ENCODE results near the gene EYS. TPM values are rescaled to one million over a fixed set of nuclear protein-coding genes. Genes with fewer than 3 reads are reported as not detected.
A peak's percentile ranks its signal among the peaks of the same experiment; 100 is the strongest.
"Not testable (repeated sequence)": the region's sequence is repeated elsewhere in the genome, so short reads cannot be mapped to it uniquely, and the experiment has no call there.

The EYS gene
- polyA plus RNA-seq, 1 experiment, result not detected

- no peak for TF ChIP-seq CTCF (IDR thresholded peaks at IDR 0.05; ENCODE audit: insufficient read depth, low read depth, low read length)
- no peak overlapping the region for H3K4me3 ChIP-seq (ENCODE audit: low read depth, low read length)
- no peaks in the 10 kb centered on the region for H3K27me3 ChIP-seq (ENCODE audit: control insufficient read depth, insufficient read depth, low read length)
- DNase-seq (ENCODE audit: low read depth), result peak; percentile 28
- ChIA-PET CTCF (interaction anchor here (0.8 kb wide), 1 partner anchor 142 kb away, joined by 3 read pairs; no protein-coding TSS in a partner anchor), POLR2A (no interaction called here)
- H3K36me3 ChIP-seq (ENCODE audit: control insufficient read depth, insufficient read depth, low read length), result no peaks in the 10 kb centered on the region
Observed at GRCh38 chr6:63740709-63741108, 1966.3 kb downstream of the EYS start.

- no peaks in the 10 kb centered on the region for H3K27me3 ChIP-seq (ENCODE audit: control insufficient read depth, insufficient read depth, low read length)
- POLR2A ChIA-PET, result interaction anchor here (0.6 kb wide), 1 partner anchor 64 kb away, joined by 4 read pairs; no protein-coding TSS in a partner anchor
- no peak for TF ChIP-seq CTCF (IDR thresholded peaks at IDR 0.05; ENCODE audit: insufficient read depth, low read depth, low read length)
- no peak for DNase-seq (ENCODE audit: low read depth)
- CTCF ChIA-PET, result interaction anchor here (0.8 to 1.5 kb wide), 2 partner anchors 9 to 19 kb away, joined by 3 read pairs; no protein-coding TSS in a partner anchor
- no peak overlapping the region for H3K4me3 ChIP-seq (ENCODE audit: low read depth, low read length)
- H3K36me3 ChIP-seq (ENCODE audit: control insufficient read depth, insufficient read depth, low read length), result no peaks in the 10 kb centered on the region
Observed at GRCh38 chr6:63739094-63739687, 1967.8 kb downstream of the EYS start.

- H3K4me3 ChIP-seq (ENCODE audit: low read depth, low read length); DNase-seq (ENCODE audit: low read depth); H3K27me3 ChIP-seq (ENCODE audit: control insufficient read depth, insufficient read depth, low read length); CTCF ChIA-PET; H3K36me3 ChIP-seq (ENCODE audit: control insufficient read depth, insufficient read depth, low read length); POLR2A ChIA-PET: not testable (repeated sequence)
Observed at GRCh38 chr6:63738190-63738589, 1968.8 kb downstream of the EYS start.

GRCh38 chr6:63734923-63735322 is 1972.1 kb downstream of the EYS start:
- ChIA-PET POLR2A (no interaction called here), CTCF (interaction anchor here (1.1 kb wide), 1 partner anchor 19 kb away, joined by 3 read pairs; no protein-coding TSS in a partner anchor)
- no peak for DNase-seq (ENCODE audit: low read depth)
- H3K27me3 ChIP-seq (ENCODE audit: control insufficient read depth, insufficient read depth, low read length), result no peaks in the 10 kb centered on the region
- no peak overlapping the region for H3K4me3 ChIP-seq (ENCODE audit: low read depth, low read length)
- no peaks in the 10 kb centered on the region for H3K36me3 ChIP-seq (ENCODE audit: control insufficient read depth, insufficient read depth, low read length)
- TF ChIP-seq CTCF (IDR thresholded peaks at IDR 0.05; ENCODE audit: insufficient read depth, low read depth, low read length), result no peak

- Histone ChIP-seq H3K4me3 (ENCODE audit: low read depth, low read length) (no peak overlapping the region), H3K27me3 (ENCODE audit: control insufficient read depth, insufficient read depth, low read length) (no peaks in the 10 kb centered on the region), H3K36me3 (ENCODE audit: control insufficient read depth, insufficient read depth, low read length) (no peaks in the 10 kb centered on the region)
- POLR2A ChIA-PET, result no interaction called here
- TF ChIP-seq CTCF (IDR thresholded peaks at IDR 0.05; ENCODE audit: insufficient read depth, low read depth, low read length), result no peak
- DNase-seq (ENCODE audit: low read depth), result no peak
- CTCF ChIA-PET, result no interaction called here
Observed at GRCh38 chr6:63732336-63732735, 1974.7 kb downstream of the EYS start.

GRCh38 chr6:63731930-63732329 is 1975.1 kb downstream of the EYS start:
- Histone ChIP-seq H3K4me3 (ENCODE audit: low read depth, low read length) (no peak overlapping the region), H3K27me3 (ENCODE audit: control insufficient read depth, insufficient read depth, low read length) (no peaks in the 10 kb centered on the region), H3K36me3 (ENCODE audit: control insufficient read depth, insufficient read depth, low read length) (no peaks in the 10 kb centered on the region)
- ChIA-PET CTCF (no interaction called here), POLR2A (no interaction called here)
- no peak for TF ChIP-seq CTCF (IDR thresholded peaks at IDR 0.05; ENCODE audit: insufficient read depth, low read depth, low read length)
- DNase-seq (ENCODE audit: low read depth), result no peak
